Mammary epithelial cell (primary cell): ENCODE data around the gene TWF1.

Experiments
- EZH2 ChIP-seq: IDR thresholded peaks from 2 replicates; pipeline ENCODE4 v1.6.1; 2012; ENCODE audit warnings: low read length, inconsistent platforms, borderline replicate concordance
- TF ChIP-seq, protein P1 (sequence below), 2 donors: IDR thresholded peaks in 1 of 2; conservative IDR thresholded peaks in 1 of 2; 2 replicates each; pipeline ENCODE4 v1.5.1; 2011 to 2012; ENCODE audit warnings: inconsistent platforms in 2 of 2, low read length in 2 of 2, mild to moderate bottlenecking in 2 of 2, control low read depth in 1 of 2, low read depth in 1 of 2; ENCODE audit not compliant: insufficient read depth in 1 of 2; ENCODE audit errors: extremely low read depth in 1 of 2

DNA sequence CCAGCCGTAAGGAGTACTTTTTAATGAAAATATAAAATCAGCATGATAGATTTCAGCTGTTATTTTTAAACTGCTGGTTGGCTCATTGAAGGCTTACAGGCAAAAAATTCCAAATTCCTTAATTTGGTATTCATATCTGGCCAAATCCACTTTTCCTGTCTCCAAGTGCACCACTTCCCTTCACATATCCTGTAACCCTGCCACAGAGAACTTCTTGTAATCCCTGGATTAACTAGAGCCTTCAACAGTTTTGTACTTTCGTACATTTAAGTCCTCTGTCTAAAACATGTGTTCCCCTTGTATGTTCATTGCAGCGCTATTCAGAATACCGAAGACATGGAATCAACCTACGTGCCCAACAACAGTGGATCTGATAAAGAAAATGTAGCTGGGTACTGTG lies 57.1 kb downstream of the TWF1 start:
- TF ChIP-seq, protein P1, sequence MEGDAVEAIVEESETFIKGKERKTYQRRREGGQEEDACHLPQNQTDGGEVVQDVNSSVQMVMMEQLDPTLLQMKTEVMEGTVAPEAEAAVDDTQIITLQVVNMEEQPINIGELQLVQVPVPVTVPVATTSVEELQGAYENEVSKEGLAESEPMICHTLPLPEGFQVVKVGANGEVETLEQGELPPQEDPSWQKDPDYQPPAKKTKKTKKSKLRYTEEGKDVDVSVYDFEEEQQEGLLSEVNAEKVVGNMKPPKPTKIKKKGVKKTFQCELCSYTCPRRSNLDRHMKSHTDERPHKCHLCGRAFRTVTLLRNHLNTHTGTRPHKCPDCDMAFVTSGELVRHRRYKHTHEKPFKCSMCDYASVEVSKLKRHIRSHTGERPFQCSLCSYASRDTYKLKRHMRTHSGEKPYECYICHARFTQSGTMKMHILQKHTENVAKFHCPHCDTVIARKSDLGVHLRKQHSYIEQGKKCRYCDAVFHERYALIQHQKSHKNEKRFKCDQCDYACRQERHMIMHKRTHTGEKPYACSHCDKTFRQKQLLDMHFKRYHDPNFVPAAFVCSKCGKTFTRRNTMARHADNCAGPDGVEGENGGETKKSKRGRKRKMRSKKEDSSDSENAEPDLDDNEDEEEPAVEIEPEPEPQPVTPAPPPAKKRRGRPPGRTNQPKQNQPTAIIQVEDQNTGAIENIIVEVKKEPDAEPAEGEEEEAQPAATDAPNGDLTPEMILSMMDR (conservative IDR thresholded peaks at IDR 0.05 in 1 of 2, IDR thresholded peaks at IDR 0.05 in 1 of 2; ENCODE audit: extremely low read depth in 1 of 2, insufficient read depth in 1 of 2, low read depth in 1 of 2, low read length in 2 of 2) = no peak
- no peak for TF ChIP-seq EZH2
